Keratinocyte (primary cell): ENCODE data around the gene SLC6A7. TPM values are rescaled to one million over a fixed set of nuclear protein-coding genes. Genes with fewer than 3 reads are reported as not detected.

Source experiments
- DNase-seq: peaks from one replicate; pipeline ENCODE4 v3.0.0-alpha.2; 2011; ENCODE audit warnings: low read depth, missing footprints, low spot score
- FAIRE-seq: peaks from 2 replicates; lab custom pipeline; 2011; peaks lifted over from hg19 to GRCh38; lab: Jason Lieb, UNC
- H2AFZ ChIP-seq: 2 replicates; pipeline ENCODE4 v1.6.0; 2012; ENCODE audit warnings: low read length, control low read depth, inconsistent platforms; ENCODE audit not compliant: control insufficient read depth
- H3K27ac ChIP-seq: 2 replicates; pipeline ENCODE4 v1.5.1; 2011; ENCODE audit warnings: low read length; ENCODE audit not compliant: control insufficient read depth, insufficient read depth
- H3K27me3 ChIP-seq: 3 replicates; pipeline ENCODE4 v1.6.0; 2011; ENCODE audit warnings: low read length; ENCODE audit not compliant: control insufficient read depth, insufficient read depth; ENCODE audit errors: extremely low read depth
- H3K36me3 ChIP-seq, 2 experiments: 2 replicates in 1 of 2; 3 replicates in 1 of 2; pipeline ENCODE4 v1.5.1; 2011; ENCODE audit warnings: low read length in 2 of 2, mild to moderate bottlenecking in 1 of 2; ENCODE audit not compliant: control insufficient read depth in 2 of 2, insufficient read depth in 2 of 2; ENCODE audit errors: extremely low read depth in 1 of 2
- H3K4me1 ChIP-seq: 3 replicates; pipeline ENCODE4 v1.5.1; 2011; ENCODE audit warnings: low read length; ENCODE audit not compliant: control insufficient read depth, insufficient read depth; ENCODE audit errors: extremely low read depth
- H3K4me2 ChIP-seq: 3 replicates; pipeline ENCODE4 v1.6.0; 2011; ENCODE audit warnings: low read depth, low read length; ENCODE audit not compliant: control insufficient read depth, insufficient read depth; ENCODE audit errors: extremely low read depth
- H3K4me3 ChIP-seq, 3 experiments: fragments of 200-600 bp in 1 of 3; sonication (generic) in 1 of 3; 2 replicates in 2 of 3; 3 replicates in 1 of 3; pipeline ENCODE4 v1.5.1; 2011 to 2016; ENCODE audit warnings: low read length in 3 of 3, mild to moderate bottlenecking in 3 of 3, control low read depth in 2 of 3, inconsistent platforms in 1 of 3, low read depth in 1 of 3, mixed read lengths in 1 of 3, mixed run types in 1 of 3, moderate library complexity in 1 of 3; ENCODE audit not compliant: control insufficient read depth in 2 of 3, insufficient read depth in 2 of 3; ENCODE audit errors: extremely low read depth in 1 of 3
- H3K79me2 ChIP-seq: 2 replicates; pipeline ENCODE4 v1.6.0; 2012; ENCODE audit warnings: low read length; ENCODE audit not compliant: control insufficient read depth, insufficient read depth
- H3K9ac ChIP-seq: 3 replicates; pipeline ENCODE4 v1.6.0; 2011; ENCODE audit warnings: low read length; ENCODE audit not compliant: control insufficient read depth, insufficient read depth; ENCODE audit errors: extremely low read depth
- H3K9me1 ChIP-seq: 3 replicates; pipeline ENCODE4 v1.6.0; 2011; ENCODE audit warnings: low read length; ENCODE audit not compliant: control insufficient read depth, insufficient read depth; ENCODE audit errors: extremely low read depth
- H3K9me3 ChIP-seq: 2 replicates; pipeline ENCODE4 v1.5.1; 2012; ENCODE audit warnings: low read depth, low read length; ENCODE audit not compliant: control insufficient read depth
- H4K20me1 ChIP-seq: 3 replicates; pipeline ENCODE4 v1.6.0; 2011; ENCODE audit warnings: low read length; ENCODE audit not compliant: control insufficient read depth, insufficient read depth; ENCODE audit errors: extremely low read depth
- EZH2 ChIP-seq: IDR thresholded peaks from one replicate; pipeline ENCODE4 v1.6.1; 2012; ENCODE audit warnings: inconsistent platforms, mild to moderate bottlenecking, low read length, moderate library complexity
- dilution Hi-C: fragments of 300-500 bp; cut with MboI; formaldehyde crosslinking; loops from one replicate; pipeline ENCODE4 v1.7.0; 2020; ENCODE audit warnings: low sequenced_read_pairs; ENCODE audit not compliant: extremely low pct_ligation_motif_present
- polyA plus RNA-seq, 5 experiments: library from polyadenylated mRNA; depleted of rRNA in 3 of 5; stranded (reverse) in 3 of 5; stranded (forward) in 1 of 5; unstranded in 1 of 5; fragments of >200 nt; gene quantifications; 1 replicate in 1 of 5; 2 replicates in 3 of 5; 3 replicates in 1 of 5; pipeline versions ENCODE4 v1.2.1 to v1.2.3, GENCODE V29; 2011 to 2012; ENCODE audit warnings: missing spikeins in 2 of 5, low read depth in 1 of 5, low replicate concordance in 1 of 5
- TF ChIP-seq, protein P1 (sequence below), 3 experiments: IDR thresholded peaks in 1 of 3; conservative IDR thresholded peaks in 1 of 3; optimal IDR thresholded peaks in 1 of 3; 2 replicates in 2 of 3; 3 replicates in 1 of 3; pipeline versions ENCODE3 to v1.5.1; 2011; ENCODE audit warnings: low read length in 3 of 3, mild to moderate bottlenecking in 3 of 3, moderate library complexity in 2 of 3, control low read depth in 1 of 3, inconsistent platforms in 1 of 3; ENCODE audit not compliant: insufficient read depth in 2 of 3; ENCODE audit errors: extremely low read depth in 1 of 3

The SLC6A7 gene
- polyA plus RNA-seq, 1 donor (not counting 4 experiments of a cell fraction or from before 2014, with no cell fraction given) = not detected

- no peak for DNase-seq
- Histone ChIP-seq H3K4me3 (no peak overlapping the region), H3K36me3 (no peaks in the 10 kb centered on the region), H3K79me2 (no peaks in the 10 kb centered on the region), H3K9ac (no peak overlapping the region), H3K27me3 (peaks cover 39% of the 10 kb centered on the region), H4K20me1 (no peaks in the 10 kb centered on the region), H3K4me1 (no peaks in the 10 kb centered on the region), H3K4me2 (no peak overlapping the region), H3K9me3 (no peaks in the 10 kb centered on the region), H3K9me1 (no peaks in the 10 kb centered on the region), H3K27ac (no peak overlapping the region), H2AFZ (no peak overlapping the region)
- dilution Hi-C loops = no loop called here
- peak; percentile 15 for TF ChIP-seq EZH2
- TF ChIP-seq, protein P1, sequence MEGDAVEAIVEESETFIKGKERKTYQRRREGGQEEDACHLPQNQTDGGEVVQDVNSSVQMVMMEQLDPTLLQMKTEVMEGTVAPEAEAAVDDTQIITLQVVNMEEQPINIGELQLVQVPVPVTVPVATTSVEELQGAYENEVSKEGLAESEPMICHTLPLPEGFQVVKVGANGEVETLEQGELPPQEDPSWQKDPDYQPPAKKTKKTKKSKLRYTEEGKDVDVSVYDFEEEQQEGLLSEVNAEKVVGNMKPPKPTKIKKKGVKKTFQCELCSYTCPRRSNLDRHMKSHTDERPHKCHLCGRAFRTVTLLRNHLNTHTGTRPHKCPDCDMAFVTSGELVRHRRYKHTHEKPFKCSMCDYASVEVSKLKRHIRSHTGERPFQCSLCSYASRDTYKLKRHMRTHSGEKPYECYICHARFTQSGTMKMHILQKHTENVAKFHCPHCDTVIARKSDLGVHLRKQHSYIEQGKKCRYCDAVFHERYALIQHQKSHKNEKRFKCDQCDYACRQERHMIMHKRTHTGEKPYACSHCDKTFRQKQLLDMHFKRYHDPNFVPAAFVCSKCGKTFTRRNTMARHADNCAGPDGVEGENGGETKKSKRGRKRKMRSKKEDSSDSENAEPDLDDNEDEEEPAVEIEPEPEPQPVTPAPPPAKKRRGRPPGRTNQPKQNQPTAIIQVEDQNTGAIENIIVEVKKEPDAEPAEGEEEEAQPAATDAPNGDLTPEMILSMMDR (optimal IDR thresholded peaks at IDR 0.05 in 1 of 3, IDR thresholded peaks at IDR 0.05 in 1 of 3, conservative IDR thresholded peaks at IDR 0.05 in 1 of 3; ENCODE audit: extremely low read depth in 1 of 3, insufficient read depth in 2 of 3, low read length in 3 of 3) = no peak
- FAIRE-seq = no peak
These were observed 33.9 kb upstream of the SLC6A7 start for GRCh38 chr5:150156027-150156368.

- H3K9me1 ChIP-seq = no peaks in the 10 kb centered on the region
- H3K9ac ChIP-seq = no peak overlapping the region
- dilution Hi-C loops = no loop called here
- no peak overlapping the region for H2AFZ ChIP-seq
- H3K4me3 ChIP-seq = no peak overlapping the region
- no peaks in the 10 kb centered on the region for H3K36me3 ChIP-seq
- H3K4me2 ChIP-seq = no peak overlapping the region
- DNase-seq = no peak
- no peaks in the 10 kb centered on the region for H4K20me1 ChIP-seq
- H3K9me3 ChIP-seq = no peaks in the 10 kb centered on the region
- peaks cover 39% of the 10 kb centered on the region for H3K27me3 ChIP-seq
- H3K27ac ChIP-seq = no peak overlapping the region
- no peak for TF ChIP-seq EZH2
- TF ChIP-seq, protein P1 (optimal IDR thresholded peaks at IDR 0.05 in 1 of 3, IDR thresholded peaks at IDR 0.05 in 1 of 3, conservative IDR thresholded peaks at IDR 0.05 in 1 of 3; ENCODE audit: extremely low read depth in 1 of 3, insufficient read depth in 2 of 3, low read length in 3 of 3) = no peak
- H3K79me2 ChIP-seq = no peaks in the 10 kb centered on the region
- H3K4me1 ChIP-seq = no peaks in the 10 kb centered on the region
- FAIRE-seq = no peak
These were observed 33.3 kb upstream of the SLC6A7 start for GRCh38 chr5:150156540-150156939.
